Measurements from ENCODE around the gene FLNB. TPM values are rescaled to one million over a fixed set of nuclear protein-coding genes. Genes with fewer than 3 reads are reported as not detected.

FLNB gene
- total RNA-seq, 3 donors from 2014 or later (not counting 1 experiment from before 2014, with no cell fraction given), result 24.6 to 30.8 (median 26.6) TPM

GRCh38 chr3:58027704-58028317, 19.6 kb downstream of the FLNB start:
- intact Hi-C loops (cut with micrococcal nuclease), result no loop called here
- H3K27ac Mint-ChIP-seq, result no peak overlapping the region

GRCh38 chr3:58028902-58029301, 20.7 kb downstream of the FLNB start:
- Histone ChIP-seq H3K4me1 (ENCODE audit: control insufficient read depth, insufficient read depth, low read length) (peaks cover 6% of the 10 kb centered on the region), H3K9me3 (ENCODE audit: control insufficient read depth, insufficient read depth, low read length) (no peaks in the 10 kb centered on the region), H3K4me3 (ENCODE audit: low read length) (no peak overlapping the region), H3K27ac (ENCODE audit: low read length) (no peak overlapping the region), H3K36me3 (ENCODE audit: control insufficient read depth, insufficient read depth, low read length) (no peaks in the 10 kb centered on the region), H3K27me3 (ENCODE audit: control insufficient read depth, insufficient read depth, low read length) (no peaks in the 10 kb centered on the region)
- WGBS (ENCODE audit: insufficient coverage), result 100% methylated on average over 1 of the region's 1 CpG
- Mint-ChIP-seq H3K36me3 (no peaks in the 10 kb centered on the region), H3K9me3 (no peaks in the 10 kb centered on the region), H3K4me3 (no peak overlapping the region), H3K4me1 (peaks cover 6 to 11% of the 10 kb centered on the region in 2 donors), H3K27me3 (ENCODE audit: low read depth in 2 of 2) (peaks cover 0 to 2% of the 10 kb centered on the region in 2 donors), H3K27ac (no peak overlapping the region)
- intact Hi-C loops (cut with micrococcal nuclease), result no loop called here
- TF ChIP-seq CTCF (IDR thresholded peaks at IDR 0.05), result no peak
- no peak for ATAC-seq
- DNase-seq, result no peak

More at GRCh38 chr3:58027704-58028317, 19.6 kb downstream of the FLNB start:
- no peaks in the 10 kb centered on the region for H3K36me3 ChIP-seq (ENCODE audit: control insufficient read depth, insufficient read depth, low read length)
- no peaks in the 10 kb centered on the region for H3K9me3 ChIP-seq (ENCODE audit: control insufficient read depth, insufficient read depth, low read length)
- ATAC-seq, result no peak
- no peak for TF ChIP-seq CTCF (IDR thresholded peaks at IDR 0.05)
- H3K4me1 ChIP-seq (ENCODE audit: control insufficient read depth, insufficient read depth, low read length), result peaks cover 5% of the 10 kb centered on the region
- no peaks in the 10 kb centered on the region for H3K27me3 ChIP-seq (ENCODE audit: control insufficient read depth, insufficient read depth, low read length)
- Mint-ChIP-seq H3K4me1 (peaks cover 6 to 11% of the 10 kb centered on the region in 2 donors), H3K36me3 (no peaks in the 10 kb centered on the region), H3K9me3 (no peaks in the 10 kb centered on the region), H3K27me3 (ENCODE audit: low read depth in 2 of 2) (peaks cover 0 to 2% of the 10 kb centered on the region in 2 donors), H3K4me3 (no peak overlapping the region)
- no peak for DNase-seq
- no peak overlapping the region for H3K4me3 ChIP-seq (ENCODE audit: low read length)
- no peak overlapping the region for H3K27ac ChIP-seq (ENCODE audit: low read length)
- 93% methylated on average over 3 of the region's 6 CpGs for WGBS (ENCODE audit: insufficient coverage)

GRCh38 chr3:58029842-58030584, 21.8 kb downstream of the FLNB start:
- 93% methylated on average over 5 of the region's 5 CpGs for WGBS (ENCODE audit: insufficient coverage)
- no peak overlapping the region for H3K27ac ChIP-seq (ENCODE audit: low read length)
- DNase-seq (no peak), ATAC-seq (no peak)
- H3K27me3 ChIP-seq (ENCODE audit: control insufficient read depth, insufficient read depth, low read length), result no peaks in the 10 kb centered on the region
- peaks cover 14 to 16% of the 10 kb centered on the region in 2 donors for H3K4me1 Mint-ChIP-seq
- no peaks in the 10 kb centered on the region for H3K36me3 ChIP-seq (ENCODE audit: control insufficient read depth, insufficient read depth, low read length)
- no peaks in the 10 kb centered on the region for H3K9me3 ChIP-seq (ENCODE audit: control insufficient read depth, insufficient read depth, low read length)
- H3K4me3 Mint-ChIP-seq, result no peak overlapping the region
- H3K27ac Mint-ChIP-seq, result peak overlapping the region in 1 of 2 donors; percentile 1
- H3K4me3 ChIP-seq (ENCODE audit: low read length), result no peak overlapping the region
- H3K9me3 Mint-ChIP-seq, result no peaks in the 10 kb centered on the region
- intact Hi-C loops (cut with micrococcal nuclease), result no loop called here
- H3K4me1 ChIP-seq (ENCODE audit: control insufficient read depth, insufficient read depth, low read length), result peaks cover 16% of the 10 kb centered on the region
- no peak for TF ChIP-seq CTCF (IDR thresholded peaks at IDR 0.05)
- no peaks in the 10 kb centered on the region for H3K36me3 Mint-ChIP-seq
- H3K27me3 Mint-ChIP-seq (ENCODE audit: low read depth in 2 of 2), result peaks cover 0 to 2% of the 10 kb centered on the region in 2 donors
